Effector CD4-positive, alpha-beta T cell (primary cell): Measurements from ENCODE around the gene ESPNL.
"Not testable (repeated sequence)": the region's sequence is repeated elsewhere in the genome, so short reads cannot be mapped to it uniquely, and the experiment has no call there.

Source experiments
- DNase-seq: peaks from one replicate; pipeline ENCODE4 v3.0.0-alpha.2; 2020
- total RNA-seq: gene quantifications from one replicate; lab custom pipeline; 2026; lab: John Stamatoyannopoulos, UW

ESPNL gene
- 0.75 reads per million for total RNA-seq

- no peak for DNase-seq
Measured at GRCh38 chr2:238100049-238100820, at the start of gene ESPNL. Gene ESPNL (plus strand): TSS chr2:238100340. CDS start chr2:238100420, 80 bp downstream.

GRCh38 chr2:238053191-238053776 is 46.9 kb upstream of the ESPNL start:
- no peak for DNase-seq

GRCh38 chr2:238055841-238056240 is 44.3 kb upstream of the ESPNL start:
- no peak for DNase-seq

- DNase-seq = not testable (repeated sequence)
Measured at GRCh38 chr2:238057696-238058575, 42.2 kb upstream of the ESPNL start.

GRCh38 chr2:238059505-238059904 is 40.6 kb upstream of the ESPNL start:
- no peak for DNase-seq

- no peak for DNase-seq
Measured at GRCh38 chr2:238060096-238060541, 40.0 kb upstream of the ESPNL start.

- peak; percentile 96 for DNase-seq
Measured at GRCh38 chr2:238060542-238061314, 39.4 kb upstream of the ESPNL start, which contains the start of gene SCLY. Gene SCLY (plus strand): TSS chr2:238061001. CDS start chr2:238061055, 54 bp downstream.

- DNase-seq = peak; percentile 19
Measured at GRCh38 chr2:238061315-238062202, 38.6 kb upstream of the ESPNL start.

GRCh38 chr2:238063414-238064189 is 36.5 kb upstream of the ESPNL start:
- DNase-seq = no peak

- DNase-seq = no peak
Measured at GRCh38 chr2:238064376-238064775, 35.8 kb upstream of the ESPNL start.

- no peak for DNase-seq
Measured at GRCh38 chr2:238065071-238065846, 34.9 kb upstream of the ESPNL start.

GRCh38 chr2:238066218-238066617 is 33.9 kb upstream of the ESPNL start:
- DNase-seq = no peak

- DNase-seq = not testable (repeated sequence)
Measured at GRCh38 chr2:238066718-238067117, 33.4 kb upstream of the ESPNL start.

- DNase-seq = no peak
Measured at GRCh38 chr2:238067939-238068338, 32.2 kb upstream of the ESPNL start.

- no peak for DNase-seq
Measured at GRCh38 chr2:238069021-238069709, 31.0 kb upstream of the ESPNL start.

- no peak for DNase-seq
Measured at GRCh38 chr2:238069877-238070276, 30.3 kb upstream of the ESPNL start.

GRCh38 chr2:238075397-238075796 is 24.7 kb upstream of the ESPNL start:
- DNase-seq = no peak

- DNase-seq = no peak
Measured at GRCh38 chr2:238077292-238077691, 22.8 kb upstream of the ESPNL start.

- no peak for DNase-seq
Measured at GRCh38 chr2:238079874-238080327, 20.2 kb upstream of the ESPNL start.
